GM21515 (cell line): ENCODE data around the gene KCNMA1.

Source experiments
- ATAC-seq: cut with Tn5 transposase; IDR thresholded peaks from one replicate; pipeline ENCODE4 v1.9.1; 2021; ENCODE audit not compliant: unreplicated experiment

The KCNMA1 gene

DNA sequence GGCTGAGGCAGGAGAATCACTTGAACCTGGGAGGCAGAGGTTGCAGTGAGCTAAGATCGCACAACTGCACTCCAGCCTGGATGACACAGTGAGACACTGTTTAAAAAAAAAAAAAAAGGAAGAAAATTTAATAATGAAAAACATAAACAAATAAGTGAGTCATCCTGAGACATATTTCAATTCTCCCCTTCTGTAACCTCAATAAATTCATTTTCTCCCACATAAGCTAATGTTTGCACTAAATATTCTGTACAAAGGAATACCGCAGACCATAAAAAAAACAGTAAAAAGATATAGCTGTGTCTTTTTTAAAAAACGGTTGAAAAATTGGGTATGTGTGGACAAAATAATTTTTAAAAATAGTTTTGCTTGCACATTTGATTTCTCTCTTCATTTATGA is 654.0 kb downstream of the KCNMA1 start:
- ATAC-seq: no peak

- ATAC-seq: no peak
These were observed 654.9 kb downstream of the KCNMA1 start for GRCh38 chr10:76982671-76983070.

DNA sequence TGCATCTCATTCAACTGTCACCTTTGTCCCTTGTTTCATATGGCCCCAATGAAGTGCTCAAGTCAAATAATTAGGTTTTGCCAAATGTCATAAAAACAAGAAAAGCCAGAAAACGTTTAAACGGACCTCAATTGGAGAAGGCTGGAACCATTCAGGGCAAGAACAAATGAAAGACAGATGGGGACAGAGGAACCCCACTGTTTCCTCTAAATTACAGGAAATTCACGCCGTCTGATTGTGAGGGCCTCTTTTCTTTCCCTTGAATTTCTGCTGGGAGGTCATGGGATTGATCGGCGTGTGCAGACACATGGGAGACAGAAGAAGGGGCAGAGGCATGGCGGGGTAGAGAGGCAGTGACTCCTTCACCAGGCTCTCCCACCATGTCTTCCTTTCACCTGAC is 656.4 kb downstream of the KCNMA1 start:
- ATAC-seq: no peak

GRCh38 chr10:76977901-76978300 is 659.7 kb downstream of the KCNMA1 start:
- ATAC-seq: no peak

- ATAC-seq: no peak
These were observed 660.6 kb downstream of the KCNMA1 start for GRCh38 chr10:76977046-76977445.

GRCh38 chr10:76976142-76976541 is 661.5 kb downstream of the KCNMA1 start:
- no peak for ATAC-seq

GRCh38 chr10:76975126-76975525 is 662.5 kb downstream of the KCNMA1 start:
- no peak for ATAC-seq

- no peak for ATAC-seq
These were observed 663.5 kb downstream of the KCNMA1 start for GRCh38 chr10:76974017-76974691.

GRCh38 chr10:76973091-76974016 is 664.3 kb downstream of the KCNMA1 start:
- ATAC-seq: no peak

DNA sequence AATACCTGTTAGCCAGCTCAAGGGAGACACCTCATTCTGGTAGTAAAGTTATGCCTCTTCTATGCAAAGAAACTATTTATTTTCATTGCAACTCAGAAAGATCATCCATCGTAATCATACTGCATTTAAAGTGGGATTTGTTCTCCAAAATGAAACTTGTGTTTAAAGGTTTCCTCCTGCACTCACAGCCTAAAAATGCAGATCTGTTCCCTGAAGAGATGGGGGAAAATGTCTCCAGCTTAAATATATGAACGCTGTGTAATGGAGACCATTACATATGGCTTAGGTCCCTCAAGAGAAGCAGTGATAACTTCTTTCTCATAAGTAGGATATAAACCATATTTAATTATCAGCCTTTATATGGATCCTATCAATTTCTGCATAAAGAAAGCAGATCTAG is 665.1 kb downstream of the KCNMA1 start:
- ATAC-seq: no peak

GRCh38 chr10:76971547-76972170 is 665.9 kb downstream of the KCNMA1 start:
- ATAC-seq: no peak

DNA sequence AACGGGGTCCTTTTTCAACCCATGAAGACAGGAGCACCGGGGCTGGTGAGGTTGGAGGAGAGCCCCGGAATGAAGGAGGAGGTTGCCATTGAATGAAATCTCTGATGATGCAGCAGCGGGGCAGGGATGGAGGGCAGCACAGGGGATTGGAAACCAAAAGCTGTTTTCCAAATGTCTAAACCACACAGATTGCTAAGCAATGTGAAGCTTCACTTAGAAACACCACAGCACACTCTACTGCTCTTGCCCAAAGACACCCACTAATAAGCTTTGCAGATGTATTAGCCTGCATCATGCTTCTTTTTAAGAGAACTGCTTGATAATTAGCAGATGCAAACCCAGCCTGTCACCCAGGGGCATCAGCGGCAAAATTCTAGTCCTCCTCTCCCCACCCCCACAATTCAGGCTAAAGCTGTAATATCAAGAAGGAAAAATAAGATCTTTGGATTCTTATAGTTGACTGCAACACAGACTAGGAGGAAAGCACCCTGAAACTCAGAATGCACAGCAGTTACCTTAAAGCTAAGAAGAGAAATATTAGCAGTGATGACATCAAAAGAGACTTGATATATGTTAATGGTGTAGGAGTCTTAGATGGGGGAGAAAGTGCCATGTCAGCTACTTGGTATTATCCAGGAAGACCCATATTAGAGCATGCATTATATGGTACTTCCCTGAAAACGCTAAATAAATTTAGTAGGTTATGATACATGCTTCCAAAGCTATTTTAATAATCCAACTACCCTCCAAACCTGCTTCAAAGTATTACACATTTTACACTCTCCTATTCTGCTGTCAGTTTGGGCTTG is 666.7 kb downstream of the KCNMA1 start:
- ATAC-seq: no peak

DNA sequence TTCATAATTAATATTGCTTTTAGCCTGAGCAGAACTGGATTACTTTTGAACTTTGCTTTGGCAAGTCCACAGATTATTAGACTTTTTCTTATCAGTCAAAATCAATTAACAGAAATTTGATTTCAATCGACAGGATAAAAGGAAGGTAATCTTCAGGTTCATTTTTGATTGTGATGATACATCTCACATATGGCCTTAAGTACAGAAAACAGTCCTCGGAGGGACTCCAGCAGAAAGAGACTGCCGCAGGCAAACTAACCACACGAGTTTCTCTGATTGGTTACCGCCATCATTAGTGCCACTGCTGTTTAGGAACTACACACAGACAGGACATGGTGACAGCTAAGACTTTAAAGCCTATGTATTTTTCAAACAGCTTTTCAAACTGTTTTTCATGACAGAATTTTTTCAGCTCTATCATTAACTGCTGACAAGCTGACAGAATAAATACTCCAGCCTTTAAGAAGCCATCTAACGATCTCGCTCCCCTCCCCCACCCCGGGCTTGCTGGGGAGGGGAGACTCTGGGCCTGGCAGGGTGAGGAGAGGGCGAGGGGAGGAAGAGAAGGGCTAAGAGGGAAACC is 668.2 kb downstream of the KCNMA1 start:
- no peak for ATAC-seq

DNA sequence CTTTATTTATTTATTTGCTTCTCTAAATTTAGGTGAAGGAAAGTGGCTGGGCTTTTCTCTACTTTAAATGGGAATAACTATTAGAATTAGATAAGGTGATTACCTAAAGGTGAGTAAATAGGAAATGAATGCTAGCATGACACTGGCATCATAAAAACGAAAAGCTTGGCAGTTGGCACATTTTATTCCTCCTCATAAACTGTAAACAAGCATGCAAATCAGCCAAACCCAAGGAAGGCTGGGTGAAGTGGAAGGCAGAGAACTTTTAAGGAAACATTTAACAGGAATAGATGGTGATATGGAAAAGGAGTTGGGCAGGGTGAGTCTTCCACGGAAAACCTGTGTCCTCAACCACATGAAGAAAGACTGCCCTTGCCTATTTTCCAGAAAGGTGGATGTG is 669.1 kb downstream of the KCNMA1 start:
- ATAC-seq: no peak

DNA sequence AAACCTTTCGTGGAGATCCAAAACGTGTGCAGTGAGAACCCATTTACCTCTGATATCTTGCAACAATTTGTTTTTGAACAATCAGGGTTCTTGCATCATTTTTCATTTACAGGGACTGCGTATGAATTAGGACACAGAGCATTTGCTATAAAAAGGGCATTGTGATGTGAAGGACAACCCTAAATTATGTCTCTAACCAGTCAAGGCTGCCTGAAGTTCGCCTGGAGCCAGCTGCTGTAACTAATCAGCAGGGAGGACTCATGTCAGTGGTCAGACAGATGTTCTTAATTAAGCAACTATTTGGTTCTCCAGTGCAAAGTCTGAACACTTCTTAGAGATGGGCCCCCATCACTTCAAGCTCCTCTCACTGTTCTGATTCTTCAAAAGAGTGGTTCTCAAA is 674.8 kb downstream of the KCNMA1 start:
- ATAC-seq: no peak

- no peak for ATAC-seq
These were observed 675.8 kb downstream of the KCNMA1 start for GRCh38 chr10:76961841-76962240.

DNA sequence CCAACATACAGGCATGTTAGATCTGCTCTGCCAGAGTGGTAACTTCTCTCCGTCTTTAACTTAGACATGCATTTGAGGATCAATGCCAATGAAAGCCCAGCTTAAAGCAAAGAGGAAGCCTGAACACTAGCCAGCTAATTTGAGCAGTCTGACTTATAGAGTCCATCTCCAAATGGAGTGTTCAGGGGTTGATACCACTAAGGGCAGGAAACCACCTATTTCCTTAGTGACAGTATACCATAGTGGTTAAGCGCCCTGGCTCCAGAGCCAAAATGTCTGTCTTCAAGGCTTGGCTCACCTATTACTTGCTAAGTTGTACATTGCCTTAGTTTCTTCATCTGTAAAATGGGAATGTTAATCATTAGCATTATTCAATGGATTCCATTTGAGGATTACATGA is 678.5 kb downstream of the KCNMA1 start:
- ATAC-seq: no peak

- no peak for ATAC-seq
These were observed 682.8 kb downstream of the KCNMA1 start for GRCh38 chr10:76954838-76955237.

DNA sequence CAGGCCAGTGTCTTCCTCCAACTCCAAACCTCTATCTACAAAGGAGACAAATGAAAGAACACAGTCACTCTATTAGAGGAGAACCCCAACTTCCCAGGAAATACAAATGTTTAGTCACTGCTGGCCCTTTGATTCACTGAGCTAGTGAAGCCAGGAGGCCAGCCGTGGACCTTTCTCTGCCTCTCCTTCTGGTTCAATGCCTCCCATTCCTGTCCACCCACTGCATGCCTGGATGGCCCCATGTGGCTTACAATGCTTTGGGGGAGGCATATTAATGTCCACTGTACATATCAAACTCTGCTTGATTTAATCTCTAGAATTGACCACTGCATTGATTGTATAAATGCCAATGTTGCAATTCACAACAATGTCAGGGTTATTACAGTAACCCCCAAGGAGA is 687.3 kb downstream of the KCNMA1 start:
- ATAC-seq: no peak

GRCh38 chr10:76946270-76946669 is 691.3 kb downstream of the KCNMA1 start:
- ATAC-seq: no peak

GRCh38 chr10:76945166-76945565 is 692.4 kb downstream of the KCNMA1 start:
- no peak for ATAC-seq
